Upper lobe of right lung (tissue), 1 donor: ENCODE results near the gene EPS8L1. TPM values are rescaled to one million over a fixed set of nuclear protein-coding genes. Genes with fewer than 3 reads are reported as not detected.

Source experiments
- ATAC-seq: fragments of 200-7000 bp; cut with Tn5 transposase; one replicate; pipeline ENCODE4 v1.9.1; 2020; ENCODE audit warnings: mild to moderate bottlenecking, moderate library complexity
- DNase-seq: peaks from one replicate; pipeline ENCODE4 v3.0.0-alpha.2; 2020
- H3K27ac ChIP-seq: fragments of 200-600 bp; one replicate; pipeline ENCODE4 v1.8.0; 2022
- H3K27me3 ChIP-seq: fragments of 200-600 bp; one replicate; pipeline ENCODE4 v1.8.0; 2022; ENCODE audit warnings: mild to moderate bottlenecking
- H3K36me3 ChIP-seq: fragments of 200-600 bp; one replicate; pipeline ENCODE4 v1.8.0; 2022
- H3K4me1 ChIP-seq: fragments of 200-600 bp; one replicate; pipeline ENCODE4 v1.8.0; 2022
- H3K4me3 ChIP-seq: fragments of 200-600 bp; one replicate; pipeline ENCODE4 v1.8.0; 2022; ENCODE audit warnings: mild to moderate bottlenecking
- H3K9me3 ChIP-seq: fragments of 200-600 bp; one replicate; pipeline ENCODE4 v1.8.0; 2022
- CTCF ChIP-seq: fragments of 200-600 bp; IDR thresholded peaks from one replicate; pipeline ENCODE4 v1.8.0; 2022; ENCODE audit warnings: antibody characterized with exemption
- intact Hi-C: fragments of 100-400 bp; cut with DNase I; formaldehyde crosslinking; loops from one replicate; pipeline ENCODE4 v1.11.0; 2022
- total RNA-seq: library from RNA; stranded (reverse); fragmentation: NEBNext Ultra II Directional; extraction: Animal tissue kit (Norgen Biotek cat#: 25700); gene quantifications from one replicate; pipeline ENCODE4 v1.2.1, GENCODE V29; 2021
- donor health status: DM: no; HTN: yes; CAD: no; lungs with severe emphysema.

EPS8L1 gene
- total RNA-seq, 1 donor from 2014 or later: 35.6 TPM

GRCh38 chr19:55112777-55113569 lies 37.3 kb downstream of the EPS8L1 start:
- peak; percentile 60 for DNase-seq
- intact Hi-C loops: no loop called here
- no peak for ATAC-seq

DNA sequence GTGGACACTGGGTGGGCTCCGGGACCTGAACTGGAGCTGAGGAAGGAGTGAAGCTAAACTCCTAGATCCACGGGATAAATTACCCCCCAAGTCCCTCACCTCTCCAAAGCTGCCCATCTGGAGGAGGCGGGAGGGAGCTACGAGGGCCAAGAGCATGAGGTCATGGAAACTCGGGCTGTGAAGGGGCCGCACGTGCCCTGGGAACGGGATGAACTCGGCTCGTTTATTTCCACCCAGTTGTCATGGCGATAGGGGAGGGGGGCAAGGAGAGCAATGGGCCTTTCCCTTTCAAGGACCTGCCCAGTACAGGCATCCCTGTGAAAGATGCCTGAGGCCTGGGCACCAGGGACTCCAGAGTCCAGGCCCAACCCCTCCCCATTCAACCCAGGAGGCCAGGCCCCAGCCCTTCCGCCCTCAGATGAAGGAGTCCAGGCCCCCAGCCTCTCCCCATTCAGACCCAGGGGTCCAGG lies 37.9 kb downstream of the EPS8L1 start:
- H3K36me3 ChIP-seq: peaks cover 10% of the 10 kb centered on the region
- H3K9me3 ChIP-seq: no peaks in the 10 kb centered on the region
- H3K4me3 ChIP-seq: no peak overlapping the region
- DNase-seq (peak; percentile 83), ATAC-seq (peak; percentile 25)
- no peaks in the 10 kb centered on the region for H3K27me3 ChIP-seq
- H3K27ac ChIP-seq: peak overlapping the region; percentile 80
- TF ChIP-seq CTCF: no peak
- intact Hi-C loops: no loop called here
- H3K4me1 ChIP-seq: peaks cover 26% of the 10 kb centered on the region

More at GRCh38 chr19:55112777-55113569, 37.3 kb downstream of the EPS8L1 start:
- Histone ChIP-seq H3K36me3 (peaks cover 10% of the 10 kb centered on the region), H3K27ac (peak overlapping the region; percentile 80), H3K4me1 (peaks cover 20% of the 10 kb centered on the region), H3K4me3 (no peak overlapping the region), H3K27me3 (no peaks in the 10 kb centered on the region), H3K9me3 (no peaks in the 10 kb centered on the region)
- TF ChIP-seq CTCF: no peak

DNA sequence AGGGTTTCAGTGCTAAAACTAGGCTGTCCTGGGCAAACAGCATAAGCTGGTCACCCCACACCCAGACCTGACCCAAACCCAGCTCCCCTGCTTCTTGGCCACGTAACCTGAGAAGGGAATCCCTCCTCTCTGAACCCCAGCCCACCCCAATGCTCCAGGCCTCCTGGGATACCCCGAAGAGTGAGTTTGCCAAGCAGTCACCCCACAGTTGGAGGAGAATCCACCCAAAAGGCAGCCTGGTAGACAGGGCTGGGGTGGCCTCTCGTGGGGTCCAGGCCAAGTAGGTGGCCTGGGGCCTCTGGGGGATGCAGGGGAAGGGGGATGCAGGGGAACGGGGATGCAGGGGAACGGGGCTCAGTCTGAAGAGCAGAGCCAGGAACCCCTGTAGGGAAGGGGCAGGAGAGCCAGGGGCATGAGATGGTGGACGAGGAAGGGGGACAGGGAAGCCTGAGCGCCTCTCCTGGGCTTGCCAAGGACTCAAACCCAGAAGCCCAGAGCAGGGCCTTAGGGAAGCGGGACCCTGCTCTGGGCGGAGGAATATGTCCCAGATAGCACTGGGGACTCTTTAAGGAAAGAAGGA lies 39.0 kb downstream of the EPS8L1 start:
- Histone ChIP-seq H3K4me1 (peaks cover 30% of the 10 kb centered on the region), H3K4me3 (no peak overlapping the region), H3K36me3 (peaks cover 2% of the 10 kb centered on the region), H3K27me3 (no peaks in the 10 kb centered on the region), H3K9me3 (no peaks in the 10 kb centered on the region), H3K27ac (peak overlapping the region; percentile 17)
- intact Hi-C loops: no loop called here
- no peak for ATAC-seq
- TF ChIP-seq CTCF: no peak
- DNase-seq: peak; percentile 59

- H3K27ac ChIP-seq: no peak overlapping the region
- H3K9me3 ChIP-seq: no peaks in the 10 kb centered on the region
- H3K36me3 ChIP-seq: no peaks in the 10 kb centered on the region
- peak overlapping the region; percentile 84 for H3K4me3 ChIP-seq
- H3K27me3 ChIP-seq: no peaks in the 10 kb centered on the region
- TF ChIP-seq CTCF: no peak
- peaks cover 30% of the 10 kb centered on the region for H3K4me1 ChIP-seq
- DNase-seq (no peak), ATAC-seq (no peak)
- intact Hi-C loops: no loop called here
Measured at GRCh38 chr19:55115446-55116065, 39.9 kb downstream of the EPS8L1 start.

DNA sequence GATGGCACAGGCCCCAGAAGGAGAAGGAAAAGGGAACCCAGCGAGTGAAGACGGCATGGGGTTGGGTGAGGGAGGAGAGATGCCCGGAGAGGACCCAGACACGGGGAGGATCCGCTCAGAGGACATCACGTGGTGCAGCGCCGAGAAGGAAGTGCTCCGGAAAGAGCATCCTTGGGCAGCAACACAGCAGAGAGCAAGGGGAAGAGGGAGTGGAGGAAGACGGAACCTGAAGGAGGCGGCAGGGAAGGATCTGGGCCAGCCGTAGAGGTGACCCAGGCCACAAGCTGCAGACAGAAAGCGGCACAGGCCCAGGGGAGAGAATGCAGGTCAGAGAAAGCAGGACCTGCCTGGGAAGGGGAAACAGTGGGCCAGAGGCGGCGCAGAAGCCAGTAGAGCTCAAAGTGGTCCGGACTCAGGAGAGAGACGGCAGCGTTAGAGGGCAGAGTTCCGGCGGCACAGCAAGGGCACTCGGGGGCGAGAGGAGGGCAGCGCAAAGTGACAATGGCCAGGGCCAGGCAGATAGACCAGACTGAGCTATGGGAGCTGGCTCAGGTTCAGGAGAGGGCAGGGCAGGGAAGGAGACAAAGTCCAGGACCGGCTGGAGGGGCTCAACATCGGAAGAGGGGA lies 40.7 kb downstream of the EPS8L1 start:
- H3K4me1 ChIP-seq: peaks cover 30% of the 10 kb centered on the region
- intact Hi-C loops: no loop called here
- ATAC-seq: peak; percentile 48

More for the DNA sequence above, 40.7 kb downstream of the EPS8L1 start:
- no peak for DNase-seq
- Histone ChIP-seq H3K27ac (peak overlapping the region; percentile 78), H3K4me3 (peak overlapping the region; percentile 84), H3K9me3 (no peaks in the 10 kb centered on the region), H3K27me3 (no peaks in the 10 kb centered on the region), H3K36me3 (no peaks in the 10 kb centered on the region)
- TF ChIP-seq CTCF: no peak
